Smooth muscle cell (in vitro differentiated cells): ENCODE measurements around the gene PEAK1. TPM values are rescaled to one million over a fixed set of nuclear protein-coding genes. Genes with fewer than 3 reads are reported as not detected.

Experiments
- DNase-seq: peaks from one replicate; lab custom pipeline; 2025; ENCODE audit not compliant: unreplicated experiment; lab: John Stamatoyannopoulos, UW
- H2AFZ ChIP-seq: fragments of 200-600 bp; sonication (generic); 2 replicates; pipeline ENCODE4 v1.6.0; 2016; ENCODE audit warnings: antibody characterized with exemption, low read depth, mild to moderate bottlenecking
- H3F3A ChIP-seq: fragments of 200-600 bp; sonication (generic); 2 replicates; pipeline ENCODE4 v1.6.0; 2017; ENCODE audit warnings: antibody characterized with exemption, low read depth
- H3K27ac ChIP-seq: fragments of 200-600 bp; sonication (generic); 2 replicates; pipeline ENCODE4 v1.5.1; 2016; ENCODE audit warnings: low read depth, mild to moderate bottlenecking
- H3K27me3 ChIP-seq: fragments of 200-600 bp; sonication (generic); 2 replicates; pipeline ENCODE4 v1.6.1; 2016; ENCODE audit warnings: low read depth, mild to moderate bottlenecking
- H3K36me3 ChIP-seq: fragments of 200-600 bp; sonication (generic); 2 replicates; pipeline ENCODE4 v1.5.1; 2016; ENCODE audit warnings: low read depth
- H3K4me1 ChIP-seq: fragments of 200-600 bp; sonication (generic); 2 replicates; pipeline ENCODE4 v1.5.1; 2016; ENCODE audit warnings: low read depth
- H3K4me2 ChIP-seq: fragments of 200-600 bp; sonication (generic); 2 replicates; pipeline ENCODE4 v1.6.0; 2016; ENCODE audit warnings: mild to moderate bottlenecking
- H3K4me3 ChIP-seq: fragments of 200-600 bp; sonication (generic); 2 replicates; pipeline ENCODE4 v1.5.1; 2016; ENCODE audit warnings: mild to moderate bottlenecking
- H3K79me2 ChIP-seq: fragments of 200-600 bp; sonication (generic); 2 replicates; pipeline ENCODE4 v1.6.0; 2016; ENCODE audit warnings: low read depth, mild to moderate bottlenecking
- H3K9ac ChIP-seq: fragments of 200-600 bp; sonication (generic); 2 replicates; pipeline ENCODE4 v1.6.0; 2016; ENCODE audit warnings: low read depth
- H3K9me3 ChIP-seq: fragments of 200-600 bp; sonication (generic); replicated peaks from 2 replicates; pipeline ENCODE4 v1.5.1; 2016; ENCODE audit warnings: low read depth
- H4K20me1 ChIP-seq: fragments of 200-600 bp; sonication (generic); 2 replicates; pipeline ENCODE4 v1.6.0; 2016; ENCODE audit warnings: low read depth
- WGBS: methylation state at CpG from one replicate; pipeline ENCODE4 v1.1.7; 2016; ENCODE audit warnings: low lambda C conversion rate; 5-methylcytosine and 5-hydroxymethylcytosine counted together
- polyA plus RNA-seq: library from polyadenylated mRNA; unstranded; fragments of >200 nt; fragmentation: Nextera tagmentation; extraction: Ambion mirVana; gene quantifications from 2 replicates; pipeline ENCODE4 v1.2.1, GENCODE V29; 2016
- total RNA-seq: library from RNA; depleted of rRNA; stranded (reverse); fragments of >200 nt; gene quantifications from 2 replicates; pipeline ENCODE4 v1.2.3, GENCODE V29; 2014
- TF ChIP-seq, protein P1 (sequence below): fragments of 200-600 bp; sonication (generic); IDR thresholded peaks from 2 replicates; pipeline ENCODE4 v1.5.1; 2017; ENCODE audit warnings: borderline replicate concordance, mild to moderate bottlenecking, antibody characterized with exemption; ENCODE audit not compliant: insufficient read depth, poor library complexity, severe bottlenecking

Gene PEAK1
- total and polyA plus RNA-seq, 2 experiments from 2014 or later: 5.6 to 21.9 TPM

DNA sequence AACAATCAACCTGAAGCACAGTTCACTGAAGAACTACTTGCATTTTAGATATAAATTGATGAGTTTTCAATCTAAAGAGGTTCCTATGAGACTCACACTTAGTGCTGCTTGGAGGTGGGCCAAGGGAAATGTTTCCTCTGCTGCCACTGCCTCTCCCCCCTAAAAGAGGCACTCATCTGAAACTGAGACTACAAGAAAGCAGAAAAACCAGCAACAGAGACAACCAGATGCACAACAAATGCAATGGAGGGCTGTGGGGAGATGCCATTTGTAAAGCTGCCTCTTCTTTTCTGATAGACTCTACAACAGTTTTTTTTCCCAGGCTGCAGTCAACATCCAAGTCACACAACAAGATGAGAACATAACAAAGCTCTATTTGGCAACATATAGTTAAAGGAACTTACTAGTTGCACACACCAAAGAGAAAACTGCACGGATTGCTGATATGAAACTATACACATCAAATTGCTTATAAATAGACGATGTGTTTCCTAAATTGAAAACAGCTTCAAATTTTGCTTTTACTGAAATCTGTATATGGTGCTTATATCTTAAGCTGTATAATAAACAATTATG, 360.0 kb downstream of the PEAK1 start:
- Histone ChIP-seq H3K9me3 (no peaks in the 10 kb centered on the region), H4K20me1 (peaks cover 100% of the 10 kb centered on the region), H3F3A (peaks cover 3% of the 10 kb centered on the region), H3K36me3 (no peaks in the 10 kb centered on the region), H3K4me2 (no peak overlapping the region), H3K27me3 (no peaks in the 10 kb centered on the region), H3K27ac (no peak overlapping the region), H3K4me1 (peaks cover 24% of the 10 kb centered on the region), H3K4me3 (no peak overlapping the region), H2AFZ (no peak overlapping the region), H3K9ac (no peak overlapping the region), H3K79me2 (peaks cover 82% of the 10 kb centered on the region)
- 78% methylated on average over 2 of the region's 2 CpGs for WGBS
- TF ChIP-seq, protein P1, sequence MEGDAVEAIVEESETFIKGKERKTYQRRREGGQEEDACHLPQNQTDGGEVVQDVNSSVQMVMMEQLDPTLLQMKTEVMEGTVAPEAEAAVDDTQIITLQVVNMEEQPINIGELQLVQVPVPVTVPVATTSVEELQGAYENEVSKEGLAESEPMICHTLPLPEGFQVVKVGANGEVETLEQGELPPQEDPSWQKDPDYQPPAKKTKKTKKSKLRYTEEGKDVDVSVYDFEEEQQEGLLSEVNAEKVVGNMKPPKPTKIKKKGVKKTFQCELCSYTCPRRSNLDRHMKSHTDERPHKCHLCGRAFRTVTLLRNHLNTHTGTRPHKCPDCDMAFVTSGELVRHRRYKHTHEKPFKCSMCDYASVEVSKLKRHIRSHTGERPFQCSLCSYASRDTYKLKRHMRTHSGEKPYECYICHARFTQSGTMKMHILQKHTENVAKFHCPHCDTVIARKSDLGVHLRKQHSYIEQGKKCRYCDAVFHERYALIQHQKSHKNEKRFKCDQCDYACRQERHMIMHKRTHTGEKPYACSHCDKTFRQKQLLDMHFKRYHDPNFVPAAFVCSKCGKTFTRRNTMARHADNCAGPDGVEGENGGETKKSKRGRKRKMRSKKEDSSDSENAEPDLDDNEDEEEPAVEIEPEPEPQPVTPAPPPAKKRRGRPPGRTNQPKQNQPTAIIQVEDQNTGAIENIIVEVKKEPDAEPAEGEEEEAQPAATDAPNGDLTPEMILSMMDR: no peak
- no peak for DNase-seq

DNA sequence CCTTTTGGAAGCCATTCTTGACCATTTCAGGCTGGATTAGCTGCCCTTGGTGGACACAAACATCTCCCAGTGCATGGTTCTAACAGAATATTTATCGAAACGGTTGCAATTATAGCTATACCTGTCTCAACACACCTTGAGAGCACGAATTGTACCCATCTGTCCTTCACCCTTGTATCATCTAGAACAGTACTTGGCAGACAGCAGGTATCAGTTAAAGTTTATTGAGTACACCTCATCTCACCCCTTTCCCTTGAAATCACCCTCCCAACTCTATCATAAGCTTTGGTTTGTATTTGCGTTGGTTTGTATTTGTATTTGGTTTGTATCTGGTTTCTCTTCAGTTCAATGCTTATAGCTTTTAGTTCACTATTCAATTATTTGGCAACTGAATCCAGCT, 361.4 kb downstream of the PEAK1 start:
- Histone ChIP-seq H3K9me3 (no peaks in the 10 kb centered on the region), H3K27ac (no peak overlapping the region), H3F3A (peaks cover 3% of the 10 kb centered on the region), H4K20me1 (peaks cover 100% of the 10 kb centered on the region), H3K4me3 (no peak overlapping the region), H3K4me2 (no peak overlapping the region), H3K9ac (no peak overlapping the region), H3K36me3 (peaks cover 12% of the 10 kb centered on the region), H3K27me3 (no peaks in the 10 kb centered on the region), H3K79me2 (peaks cover 73% of the 10 kb centered on the region), H3K4me1 (peaks cover 24% of the 10 kb centered on the region), H2AFZ (no peak overlapping the region)
- 97% methylated on average over 4 of the region's 4 CpGs for WGBS
- TF ChIP-seq, protein P1: no peak
- no peak for DNase-seq

DNA sequence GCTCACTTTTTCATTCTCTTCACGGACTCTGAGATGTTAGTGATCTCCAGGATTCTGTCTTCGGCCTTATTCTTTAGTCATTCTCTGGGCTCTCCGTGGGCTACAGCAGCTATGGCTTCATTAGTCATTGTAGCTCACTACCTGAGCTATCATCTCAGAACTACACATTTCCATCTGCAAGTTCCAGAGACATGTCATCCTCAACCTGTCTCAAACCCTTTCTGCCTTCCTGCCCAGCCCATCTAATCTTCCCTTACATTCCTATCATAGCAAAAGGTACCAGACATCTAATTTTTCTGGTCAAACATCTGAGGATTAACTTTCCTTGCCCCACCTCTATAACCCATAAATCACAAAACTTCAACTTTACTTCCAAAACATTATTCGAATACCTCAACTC, 362.2 kb downstream of the PEAK1 start:
- H3K27ac ChIP-seq: no peak overlapping the region
- H4K20me1 ChIP-seq: peaks cover 98% of the 10 kb centered on the region
- peaks cover 3% of the 10 kb centered on the region for H3F3A ChIP-seq
- no peaks in the 10 kb centered on the region for H3K27me3 ChIP-seq
- no peak overlapping the region for H3K9ac ChIP-seq
- peaks cover 65% of the 10 kb centered on the region for H3K79me2 ChIP-seq
- H3K4me2 ChIP-seq: no peak overlapping the region
- H3K4me3 ChIP-seq: no peak overlapping the region
- 78% methylated on average over 4 of the region's 4 CpGs for WGBS
- DNase-seq: no peak
- peaks cover 12% of the 10 kb centered on the region for H3K36me3 ChIP-seq
- H2AFZ ChIP-seq: no peak overlapping the region
- TF ChIP-seq, protein P1: no peak
- no peaks in the 10 kb centered on the region for H3K9me3 ChIP-seq
- peaks cover 24% of the 10 kb centered on the region for H3K4me1 ChIP-seq

DNA sequence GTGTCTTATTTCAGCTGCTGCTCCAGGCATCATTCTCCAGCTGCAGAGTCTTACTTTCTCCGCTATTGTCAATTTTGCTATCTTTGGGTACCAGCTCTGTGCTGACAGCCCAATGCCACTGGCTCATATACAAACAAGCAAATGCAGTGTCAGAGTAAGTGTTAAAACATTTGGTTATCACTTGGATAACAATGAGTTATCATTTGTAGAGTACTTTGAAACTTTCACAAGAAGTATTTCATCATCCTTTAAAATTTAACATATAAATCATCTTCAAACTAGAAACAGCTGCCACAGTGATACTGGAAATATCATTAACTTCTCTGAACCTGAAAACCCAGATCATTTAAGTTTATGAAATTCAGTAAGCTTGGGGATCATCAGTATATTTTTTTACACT, 362.8 kb downstream of the PEAK1 start:
- H3K4me3 ChIP-seq: no peak overlapping the region
- H3K4me2 ChIP-seq: no peak overlapping the region
- peaks cover 3% of the 10 kb centered on the region for H3F3A ChIP-seq
- peaks cover 22% of the 10 kb centered on the region for H3K4me1 ChIP-seq
- no peaks in the 10 kb centered on the region for H3K27me3 ChIP-seq
- no peak overlapping the region for H3K27ac ChIP-seq
- WGBS: 91% methylated on average over 1 of the region's 1 CpG
- H2AFZ ChIP-seq: no peak overlapping the region
- DNase-seq: no peak
- peaks cover 97% of the 10 kb centered on the region for H4K20me1 ChIP-seq
- TF ChIP-seq, protein P1: no peak
- H3K36me3 ChIP-seq: peaks cover 17% of the 10 kb centered on the region
- peaks cover 60% of the 10 kb centered on the region for H3K79me2 ChIP-seq
- H3K9ac ChIP-seq: no peak overlapping the region
- no peaks in the 10 kb centered on the region for H3K9me3 ChIP-seq
